ENCODE data around the gene FARP1. TPM values are rescaled to one million over a fixed set of nuclear protein-coding genes. Genes with fewer than 3 reads are reported as not detected.

FARP1 gene
- total and polyA plus RNA-seq, 2 of the 13 experiments (the other 11 are each of a cell fraction or from before 2014, with no cell fraction given): 70.6 to 126 TPM

DNA sequence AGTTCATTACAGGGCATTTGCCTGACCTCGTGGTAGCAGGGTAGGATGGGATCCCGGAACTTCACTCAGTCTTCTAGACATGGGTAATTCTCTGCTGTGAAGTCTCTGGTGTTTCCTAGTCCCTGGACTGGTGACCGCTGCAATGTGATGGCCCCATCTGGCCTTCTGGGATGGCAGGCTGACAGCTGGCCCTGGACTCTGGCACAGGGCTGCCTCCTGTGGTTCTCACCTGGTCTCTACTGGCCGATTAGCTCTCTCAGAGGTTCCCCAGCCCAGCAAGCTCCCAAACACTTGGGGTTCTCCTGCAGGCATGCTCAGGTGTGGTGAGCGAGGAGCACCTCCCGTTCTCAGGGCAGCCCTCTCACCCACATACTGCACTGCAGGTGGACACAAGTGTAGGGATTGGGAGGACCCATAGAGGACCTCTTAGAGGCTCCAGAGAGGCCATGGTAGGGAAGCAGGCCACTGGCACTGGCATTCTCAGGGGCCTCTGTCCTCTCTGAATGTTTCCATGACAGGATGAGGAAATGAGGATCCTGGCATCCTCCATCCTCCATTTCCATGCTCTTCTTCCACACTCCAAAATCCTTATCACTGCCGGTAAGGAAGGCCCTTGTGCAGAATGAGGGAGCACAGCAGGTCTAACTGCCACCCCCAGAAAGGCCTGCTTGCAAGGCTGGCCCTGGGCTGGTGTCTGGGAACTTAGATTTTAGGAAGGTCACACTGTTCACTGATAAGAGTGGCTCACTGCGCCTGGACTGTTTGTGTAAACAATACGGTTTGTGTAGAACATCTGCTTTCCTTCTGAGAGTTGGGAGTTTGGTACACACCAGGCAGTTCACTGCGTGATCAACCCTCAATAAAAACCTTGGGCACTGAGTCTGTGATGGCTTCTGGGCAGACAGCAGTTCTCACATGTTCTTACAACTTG, 31.5 kb upstream of the FARP1 start (continued):
- TF ChIP-seq, protein P1, sequence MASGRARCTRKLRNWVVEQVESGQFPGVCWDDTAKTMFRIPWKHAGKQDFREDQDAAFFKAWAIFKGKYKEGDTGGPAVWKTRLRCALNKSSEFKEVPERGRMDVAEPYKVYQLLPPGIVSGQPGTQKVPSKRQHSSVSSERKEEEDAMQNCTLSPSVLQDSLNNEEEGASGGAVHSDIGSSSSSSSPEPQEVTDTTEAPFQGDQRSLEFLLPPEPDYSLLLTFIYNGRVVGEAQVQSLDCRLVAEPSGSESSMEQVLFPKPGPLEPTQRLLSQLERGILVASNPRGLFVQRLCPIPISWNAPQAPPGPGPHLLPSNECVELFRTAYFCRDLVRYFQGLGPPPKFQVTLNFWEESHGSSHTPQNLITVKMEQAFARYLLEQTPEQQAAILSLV (CRISPR knock-in tag; IDR thresholded peaks at IDR 0.05; ENCODE audit: borderline replicate concordance): peak; percentile 43; the same call in 1 of the 2 replicates
- TF ChIP-seq ZSCAN25 (CRISPR knock-in tag; IDR thresholded peaks at IDR 0.05): 0 out of 2 replicates have a peak, but pooled peaks have one; percentile 13
- TF ChIP-seq, protein P2, sequence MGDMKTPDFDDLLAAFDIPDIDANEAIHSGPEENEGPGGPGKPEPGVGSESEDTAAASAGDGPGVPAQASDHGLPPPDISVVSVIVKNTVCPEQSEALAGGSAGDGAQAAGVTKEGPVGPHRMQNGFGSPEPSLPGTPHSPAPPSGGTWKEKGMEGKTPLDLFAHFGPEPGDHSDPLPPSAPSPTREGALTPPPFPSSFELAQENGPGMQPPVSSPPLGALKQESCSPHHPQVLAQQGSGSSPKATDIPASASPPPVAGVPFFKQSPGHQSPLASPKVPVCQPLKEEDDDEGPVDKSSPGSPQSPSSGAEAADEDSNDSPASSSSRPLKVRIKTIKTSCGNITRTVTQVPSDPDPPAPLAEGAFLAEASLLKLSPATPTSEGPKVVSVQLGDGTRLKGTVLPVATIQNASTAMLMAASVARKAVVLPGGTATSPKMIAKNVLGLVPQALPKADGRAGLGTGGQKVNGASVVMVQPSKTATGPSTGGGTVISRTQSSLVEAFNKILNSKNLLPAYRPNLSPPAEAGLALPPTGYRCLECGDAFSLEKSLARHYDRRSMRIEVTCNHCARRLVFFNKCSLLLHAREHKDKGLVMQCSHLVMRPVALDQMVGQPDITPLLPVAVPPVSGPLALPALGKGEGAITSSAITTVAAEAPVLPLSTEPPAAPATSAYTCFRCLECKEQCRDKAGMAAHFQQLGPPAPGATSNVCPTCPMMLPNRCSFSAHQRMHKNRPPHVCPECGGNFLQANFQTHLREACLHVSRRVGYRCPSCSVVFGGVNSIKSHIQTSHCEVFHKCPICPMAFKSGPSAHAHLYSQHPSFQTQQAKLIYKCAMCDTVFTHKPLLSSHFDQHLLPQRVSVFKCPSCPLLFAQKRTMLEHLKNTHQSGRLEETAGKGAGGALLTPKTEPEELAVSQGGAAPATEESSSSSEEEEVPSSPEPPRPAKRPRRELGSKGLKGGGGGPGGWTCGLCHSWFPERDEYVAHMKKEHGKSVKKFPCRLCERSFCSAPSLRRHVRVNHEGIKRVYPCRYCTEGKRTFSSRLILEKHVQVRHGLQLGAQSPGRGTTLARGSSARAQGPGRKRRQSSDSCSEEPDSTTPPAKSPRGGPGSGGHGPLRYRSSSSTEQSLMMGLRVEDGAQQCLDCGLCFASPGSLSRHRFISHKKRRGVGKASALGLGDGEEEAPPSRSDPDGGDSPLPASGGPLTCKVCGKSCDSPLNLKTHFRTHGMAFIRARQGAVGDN (CRISPR knock-in tag; IDR thresholded peaks at IDR 0.05): peak; percentile 89
- peak; percentile 38; the same call in 1 of the 2 replicates for TF ChIP-seq FOXA3 (CRISPR knock-in tag; IDR thresholded peaks at IDR 0.05)
- TF ChIP-seq NFRKB (IDR thresholded peaks at IDR 0.05): no peak
- TF ChIP-seq ZNF253 (CRISPR knock-in tag; IDR thresholded peaks at IDR 0.05; ENCODE audit: borderline replicate concordance): no peak
- TF ChIP-seq RFX5 (IDR thresholded peaks at IDR 0.05; ENCODE audit: low read depth, low read length): no peak
- TF ChIP-seq TBX2 (CRISPR knock-in tag; IDR thresholded peaks at IDR 0.05; ENCODE audit: borderline replicate concordance): peak; percentile 28; the same call in 1 of the 2 replicates
- TF ChIP-seq HNF4A (CRISPR knock-in tag; IDR thresholded peaks at IDR 0.05): peak; percentile 15; the same call in 1 of the 2 replicates
- TF ChIP-seq, protein P3, sequence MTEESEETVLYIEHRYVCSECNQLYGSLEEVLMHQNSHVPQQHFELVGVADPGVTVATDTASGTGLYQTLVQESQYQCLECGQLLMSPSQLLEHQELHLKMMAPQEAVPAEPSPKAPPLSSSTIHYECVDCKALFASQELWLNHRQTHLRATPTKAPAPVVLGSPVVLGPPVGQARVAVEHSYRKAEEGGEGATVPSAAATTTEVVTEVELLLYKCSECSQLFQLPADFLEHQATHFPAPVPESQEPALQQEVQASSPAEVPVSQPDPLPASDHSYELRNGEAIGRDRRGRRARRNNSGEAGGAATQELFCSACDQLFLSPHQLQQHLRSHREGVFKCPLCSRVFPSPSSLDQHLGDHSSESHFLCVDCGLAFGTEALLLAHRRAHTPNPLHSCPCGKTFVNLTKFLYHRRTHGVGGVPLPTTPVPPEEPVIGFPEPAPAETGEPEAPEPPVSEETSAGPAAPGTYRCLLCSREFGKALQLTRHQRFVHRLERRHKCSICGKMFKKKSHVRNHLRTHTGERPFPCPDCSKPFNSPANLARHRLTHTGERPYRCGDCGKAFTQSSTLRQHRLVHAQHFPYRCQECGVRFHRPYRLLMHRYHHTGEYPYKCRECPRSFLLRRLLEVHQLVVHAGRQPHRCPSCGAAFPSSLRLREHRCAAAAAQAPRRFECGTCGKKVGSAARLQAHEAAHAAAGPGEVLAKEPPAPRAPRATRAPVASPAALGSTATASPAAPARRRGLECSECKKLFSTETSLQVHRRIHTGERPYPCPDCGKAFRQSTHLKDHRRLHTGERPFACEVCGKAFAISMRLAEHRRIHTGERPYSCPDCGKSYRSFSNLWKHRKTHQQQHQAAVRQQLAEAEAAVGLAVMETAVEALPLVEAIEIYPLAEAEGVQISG (CRISPR knock-in tag; IDR thresholded peaks at IDR 0.05): peak; percentile 23; the same call in 1 of the 2 replicates
- TF ChIP-seq ZNF674 (CRISPR knock-in tag; IDR thresholded peaks at IDR 0.05; ENCODE audit: low read depth): no peak
- TF ChIP-seq CC2D1A (CRISPR knock-in tag; IDR thresholded peaks at IDR 0.05): no peak
- TF ChIP-seq POLR2A (IDR thresholded peaks at IDR 0.05; ENCODE audit: insufficient read depth in 1 of 2, low read depth in 2 of 2, low read length in 2 of 2): no peak
- TF ChIP-seq, protein P4, sequence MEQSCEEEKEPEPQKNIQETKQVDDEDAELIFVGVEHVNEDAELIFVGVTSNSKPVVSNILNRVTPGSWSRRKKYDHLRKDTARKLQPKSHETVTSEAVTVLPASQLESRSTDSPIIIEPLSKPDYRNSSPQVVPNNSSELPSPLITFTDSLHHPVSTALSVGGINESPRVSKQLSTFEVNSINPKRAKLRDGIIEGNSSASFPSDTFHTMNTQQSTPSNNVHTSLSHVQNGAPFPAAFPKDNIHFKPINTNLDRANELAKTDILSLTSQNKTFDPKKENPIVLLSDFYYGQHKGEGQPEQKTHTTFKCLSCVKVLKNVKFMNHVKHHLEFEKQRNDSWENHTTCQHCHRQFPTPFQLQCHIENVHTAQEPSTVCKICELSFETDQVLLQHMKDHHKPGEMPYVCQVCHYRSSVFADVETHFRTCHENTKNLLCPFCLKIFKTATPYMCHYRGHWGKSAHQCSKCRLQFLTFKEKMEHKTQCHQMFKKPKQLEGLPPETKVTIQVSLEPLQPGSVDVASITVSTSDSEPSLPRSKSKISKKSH (CRISPR knock-in tag; IDR thresholded peaks at IDR 0.05; ENCODE audit: borderline replicate concordance): no peak
- TF ChIP-seq ZFP90 (CRISPR knock-in tag; IDR thresholded peaks at IDR 0.05; ENCODE audit: borderline replicate concordance): peak; percentile 17; the same call in 1 of the 2 replicates
- no peak for TF ChIP-seq ZNF431 (CRISPR knock-in tag; IDR thresholded peaks at IDR 0.05; ENCODE audit: borderline replicate concordance, low read depth)
- TF ChIP-seq, protein P5, sequence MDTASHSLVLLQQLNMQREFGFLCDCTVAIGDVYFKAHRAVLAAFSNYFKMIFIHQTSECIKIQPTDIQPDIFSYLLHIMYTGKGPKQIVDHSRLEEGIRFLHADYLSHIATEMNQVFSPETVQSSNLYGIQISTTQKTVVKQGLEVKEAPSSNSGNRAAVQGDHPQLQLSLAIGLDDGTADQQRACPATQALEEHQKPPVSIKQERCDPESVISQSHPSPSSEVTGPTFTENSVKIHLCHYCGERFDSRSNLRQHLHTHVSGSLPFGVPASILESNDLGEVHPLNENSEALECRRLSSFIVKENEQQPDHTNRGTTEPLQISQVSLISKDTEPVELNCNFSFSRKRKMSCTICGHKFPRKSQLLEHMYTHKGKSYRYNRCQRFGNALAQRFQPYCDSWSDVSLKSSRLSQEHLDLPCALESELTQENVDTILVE (CRISPR knock-in tag; IDR thresholded peaks at IDR 0.05): no peak
- TF ChIP-seq BCL6 (CRISPR knock-in tag; IDR thresholded peaks at IDR 0.05): no peak

All from HepG2 (cell line).